ENCODE results near the gene CLCN3. TPM values are rescaled to one million over a fixed set of nuclear protein-coding genes. Genes with fewer than 3 reads are reported as not detected.

The CLCN3 gene
- total RNA-seq, 1 donor from 2014 or later = 45.0 TPM

DNA sequence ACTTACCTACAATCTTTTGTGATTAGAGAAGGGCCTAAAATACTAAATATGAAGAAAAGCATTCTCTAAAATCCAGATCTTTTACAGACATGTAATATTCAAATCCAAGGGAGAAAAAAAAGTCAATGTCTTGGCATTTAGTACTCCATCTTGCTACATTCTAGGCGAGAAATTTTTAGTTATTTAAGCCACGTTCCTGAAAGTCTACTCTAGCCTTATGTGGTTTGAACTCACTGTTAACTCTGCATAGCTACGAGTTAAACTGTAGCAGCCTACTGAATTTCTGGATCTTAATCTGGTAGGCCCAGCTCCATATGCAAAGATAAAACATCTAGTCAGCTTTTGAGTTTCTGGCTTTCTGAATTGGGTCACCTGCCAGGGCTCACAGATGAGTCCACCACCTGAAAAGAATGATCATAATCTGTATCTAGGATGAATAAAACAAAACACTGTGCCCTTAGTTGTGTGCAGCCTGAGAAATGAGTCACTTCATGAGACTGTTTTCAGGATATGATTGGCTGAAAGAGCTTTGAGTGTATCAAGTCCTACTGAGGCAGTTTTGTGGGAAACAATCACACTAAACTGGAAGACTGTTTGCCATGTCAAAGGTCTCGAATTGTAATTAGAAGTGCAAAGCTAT, 4.8 kb upstream of the CLCN3 start:
- FAIRE-seq (no peak), DNase-seq (ENCODE audit: low read depth) (peak; percentile 69)
- no peaks in the 10 kb centered on the region for H3K27me3 ChIP-seq (ENCODE audit: control insufficient read depth, insufficient read depth, low read length)
- no peak overlapping the region for H3K4me3 ChIP-seq (ENCODE audit: low read depth, low read length)
- H3K36me3 ChIP-seq (ENCODE audit: control insufficient read depth, insufficient read depth, low read length) = no peaks in the 10 kb centered on the region
- TF ChIP-seq, protein P1, sequence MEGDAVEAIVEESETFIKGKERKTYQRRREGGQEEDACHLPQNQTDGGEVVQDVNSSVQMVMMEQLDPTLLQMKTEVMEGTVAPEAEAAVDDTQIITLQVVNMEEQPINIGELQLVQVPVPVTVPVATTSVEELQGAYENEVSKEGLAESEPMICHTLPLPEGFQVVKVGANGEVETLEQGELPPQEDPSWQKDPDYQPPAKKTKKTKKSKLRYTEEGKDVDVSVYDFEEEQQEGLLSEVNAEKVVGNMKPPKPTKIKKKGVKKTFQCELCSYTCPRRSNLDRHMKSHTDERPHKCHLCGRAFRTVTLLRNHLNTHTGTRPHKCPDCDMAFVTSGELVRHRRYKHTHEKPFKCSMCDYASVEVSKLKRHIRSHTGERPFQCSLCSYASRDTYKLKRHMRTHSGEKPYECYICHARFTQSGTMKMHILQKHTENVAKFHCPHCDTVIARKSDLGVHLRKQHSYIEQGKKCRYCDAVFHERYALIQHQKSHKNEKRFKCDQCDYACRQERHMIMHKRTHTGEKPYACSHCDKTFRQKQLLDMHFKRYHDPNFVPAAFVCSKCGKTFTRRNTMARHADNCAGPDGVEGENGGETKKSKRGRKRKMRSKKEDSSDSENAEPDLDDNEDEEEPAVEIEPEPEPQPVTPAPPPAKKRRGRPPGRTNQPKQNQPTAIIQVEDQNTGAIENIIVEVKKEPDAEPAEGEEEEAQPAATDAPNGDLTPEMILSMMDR (IDR thresholded peaks at IDR 0.05; ENCODE audit: insufficient read depth, low read length, severe bottlenecking) = no peak

DNA sequence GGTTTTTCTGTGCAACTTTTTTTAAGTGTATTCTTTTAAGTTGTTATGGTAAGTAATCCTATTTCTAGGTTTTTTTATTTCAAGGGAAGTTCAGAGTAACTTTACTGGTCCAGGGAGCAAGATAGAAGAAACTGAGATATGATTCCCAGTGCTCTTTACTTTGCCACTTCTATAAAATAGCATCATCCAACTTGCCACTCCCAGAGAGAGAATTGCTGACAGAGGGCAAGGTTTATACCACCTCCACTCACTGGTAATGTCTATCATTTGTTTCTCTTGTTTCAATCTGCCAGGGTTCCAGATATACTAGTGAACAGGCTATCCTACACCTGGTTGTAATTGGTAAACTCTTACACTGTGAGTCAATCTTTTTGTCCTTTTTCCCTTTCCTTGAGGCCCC, 3.5 kb upstream of the CLCN3 start:
- no peak overlapping the region for H3K4me3 ChIP-seq (ENCODE audit: low read depth, low read length)
- TF ChIP-seq, protein P1 (IDR thresholded peaks at IDR 0.05; ENCODE audit: insufficient read depth, low read length, severe bottlenecking) = no peak
- DNase-seq (ENCODE audit: low read depth) = no peak
- FAIRE-seq = no peak
- H3K36me3 ChIP-seq (ENCODE audit: control insufficient read depth, insufficient read depth, low read length) = no peaks in the 10 kb centered on the region
- H3K27me3 ChIP-seq (ENCODE audit: control insufficient read depth, insufficient read depth, low read length) = no peaks in the 10 kb centered on the region

GRCh38 chr4:169617306-169617705, 3.1 kb upstream of the CLCN3 start:
- Histone ChIP-seq H3K27me3 (ENCODE audit: control insufficient read depth, insufficient read depth, low read length) (no peaks in the 10 kb centered on the region), H3K4me3 (ENCODE audit: low read depth, low read length) (no peak overlapping the region), H3K36me3 (ENCODE audit: control insufficient read depth, insufficient read depth, low read length) (no peaks in the 10 kb centered on the region)
- TF ChIP-seq, protein P1 (IDR thresholded peaks at IDR 0.05; ENCODE audit: insufficient read depth, low read length, severe bottlenecking) = no peak
- FAIRE-seq (no peak), DNase-seq (ENCODE audit: low read depth) (no peak)

GRCh38 chr4:169618286-169618685, 2.1 kb upstream of the CLCN3 start:
- H3K27me3 ChIP-seq (ENCODE audit: control insufficient read depth, insufficient read depth, low read length) = no peaks in the 10 kb centered on the region
- peak; percentile 22 for DNase-seq (ENCODE audit: low read depth)
- TF ChIP-seq, protein P1 (IDR thresholded peaks at IDR 0.05; ENCODE audit: insufficient read depth, low read length, severe bottlenecking) = no peak
- no peaks in the 10 kb centered on the region for H3K36me3 ChIP-seq (ENCODE audit: control insufficient read depth, insufficient read depth, low read length)
- FAIRE-seq = no peak
- H3K4me3 ChIP-seq (ENCODE audit: low read depth, low read length) = no peak overlapping the region

GRCh38 chr4:169618986-169619385, 1.4 kb upstream of the CLCN3 start:
- FAIRE-seq = no peak
- no peak for DNase-seq (ENCODE audit: low read depth)
- Histone ChIP-seq H3K27me3 (ENCODE audit: control insufficient read depth, insufficient read depth, low read length) (no peaks in the 10 kb centered on the region), H3K36me3 (ENCODE audit: control insufficient read depth, insufficient read depth, low read length) (no peaks in the 10 kb centered on the region), H3K4me3 (ENCODE audit: low read depth, low read length) (no peak overlapping the region)
- TF ChIP-seq, protein P1 (IDR thresholded peaks at IDR 0.05; ENCODE audit: insufficient read depth, low read length, severe bottlenecking) = no peak

DNA sequence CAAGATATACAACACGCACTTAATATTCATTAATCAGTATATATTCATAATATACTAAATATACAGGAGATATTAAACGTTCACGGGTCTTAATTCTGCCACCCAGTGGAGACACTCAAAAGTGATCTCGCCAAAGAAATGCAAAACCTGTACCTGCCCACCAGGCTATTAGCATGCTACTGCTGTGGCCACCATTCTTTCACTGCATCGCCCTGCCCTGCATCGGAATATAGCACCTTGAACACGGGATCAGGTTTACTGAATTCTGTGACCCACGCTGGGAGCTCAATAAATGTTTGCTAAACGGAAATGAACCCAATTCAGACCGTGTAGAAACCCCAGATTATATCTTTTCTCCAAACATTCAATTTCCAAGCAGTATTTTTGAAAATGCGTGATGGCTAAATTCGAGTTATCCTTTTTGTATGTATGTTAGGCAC, 840 bp upstream of the CLCN3 start:
- TF ChIP-seq, protein P1 (IDR thresholded peaks at IDR 0.05; ENCODE audit: insufficient read depth, low read length, severe bottlenecking) = peak; percentile 52
- Histone ChIP-seq H3K4me3 (ENCODE audit: low read depth, low read length) (peak overlapping the region; percentile 73), H3K27me3 (ENCODE audit: control insufficient read depth, insufficient read depth, low read length) (no peaks in the 10 kb centered on the region), H3K36me3 (ENCODE audit: control insufficient read depth, insufficient read depth, low read length) (no peaks in the 10 kb centered on the region)
- FAIRE-seq (no peak), DNase-seq (ENCODE audit: low read depth) (peak; percentile 77)
